Eye (tissue), 1 donor: ENCODE results near the gene NDUFS8.

Experiments
- DNase-seq: peaks from one replicate; pipeline ENCODE4 v3.0.0-alpha.2; 2015

Gene NDUFS8

DNA sequence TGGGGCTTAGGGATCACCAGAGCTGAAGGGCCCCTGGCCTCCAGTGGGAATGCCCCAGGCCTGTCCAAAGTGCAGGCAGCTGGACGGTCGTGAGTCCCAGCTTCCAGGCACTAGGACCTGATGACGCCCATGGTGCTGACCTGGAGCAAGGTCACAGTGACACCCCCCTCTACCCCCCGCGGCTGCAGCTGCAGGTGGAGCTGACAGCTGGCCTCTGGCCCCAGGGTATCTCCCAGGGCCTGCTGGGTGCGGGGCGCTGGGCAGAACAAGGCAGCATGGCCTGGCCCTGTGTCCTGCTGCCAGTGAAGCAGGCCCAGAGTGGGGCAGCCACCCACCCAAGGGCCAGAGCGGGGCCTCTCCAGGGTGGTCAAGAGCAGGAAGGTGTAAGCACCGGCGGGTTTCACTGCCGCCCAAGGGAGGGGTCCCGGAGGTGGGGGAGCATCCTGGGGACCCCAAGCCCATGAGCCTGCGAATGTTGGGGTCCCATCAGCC is 7.8 kb downstream of the NDUFS8 start:
- DNase-seq = no peak

GRCh38 chr11:68038718-68039525 is 8.4 kb downstream of the NDUFS8 start, which contains the start of gene TCIRG1:
TCIRG1 (plus strand) TSS chr11:68039025; CDS start chr11:68041272, 2,247 bp downstream.
- peak; percentile 63 for DNase-seq

- DNase-seq = no peak
These were observed 9.1 kb downstream of the NDUFS8 start for GRCh38 chr11:68039526-68040086.

DNA sequence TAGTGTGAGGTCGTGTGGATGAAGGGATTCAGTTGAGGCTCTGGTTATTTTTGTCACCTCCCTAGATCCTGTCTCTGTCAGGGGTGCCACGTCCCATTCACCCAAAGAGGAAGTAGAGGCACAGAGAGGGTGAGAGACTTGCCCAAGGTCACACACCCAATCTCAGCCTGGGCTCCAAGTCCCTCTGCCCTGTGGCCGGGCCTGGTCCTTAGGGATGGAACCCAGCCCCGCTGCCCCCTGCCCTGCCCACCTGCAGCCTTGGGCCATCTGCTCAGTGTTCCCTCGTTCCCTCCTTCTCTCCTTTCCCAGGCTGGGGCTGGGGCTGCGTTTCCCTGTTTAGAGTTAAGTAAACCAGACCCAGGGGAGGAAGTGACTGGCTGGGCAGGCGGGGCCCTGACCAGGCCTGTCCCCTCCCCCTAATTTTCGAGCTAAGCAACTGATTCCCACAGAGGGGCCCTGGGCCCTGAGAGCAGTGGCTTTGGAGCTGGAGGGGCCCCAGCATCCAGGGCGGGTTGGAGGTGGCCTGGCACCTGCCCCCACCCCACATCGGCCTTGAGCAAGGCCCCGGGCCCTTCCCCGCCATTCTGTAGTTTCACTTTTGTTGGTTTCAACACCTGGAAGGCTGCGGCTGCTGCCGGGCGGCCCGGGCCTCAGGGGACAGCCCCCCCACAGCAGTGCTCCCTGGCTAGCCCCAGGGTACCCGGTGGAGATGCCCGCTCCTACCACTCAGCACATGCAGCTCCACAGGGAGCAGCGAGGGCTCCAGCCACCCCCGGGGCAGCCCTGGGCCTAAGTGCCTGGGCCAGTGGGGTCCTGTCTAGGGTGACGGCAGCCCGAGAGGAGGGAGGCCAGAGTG is 9.8 kb downstream of the NDUFS8 start:
- peak; percentile 45 for DNase-seq

- no peak for DNase-seq
These were observed 10.6 kb downstream of the NDUFS8 start for GRCh38 chr11:68040957-68041591.

DNA sequence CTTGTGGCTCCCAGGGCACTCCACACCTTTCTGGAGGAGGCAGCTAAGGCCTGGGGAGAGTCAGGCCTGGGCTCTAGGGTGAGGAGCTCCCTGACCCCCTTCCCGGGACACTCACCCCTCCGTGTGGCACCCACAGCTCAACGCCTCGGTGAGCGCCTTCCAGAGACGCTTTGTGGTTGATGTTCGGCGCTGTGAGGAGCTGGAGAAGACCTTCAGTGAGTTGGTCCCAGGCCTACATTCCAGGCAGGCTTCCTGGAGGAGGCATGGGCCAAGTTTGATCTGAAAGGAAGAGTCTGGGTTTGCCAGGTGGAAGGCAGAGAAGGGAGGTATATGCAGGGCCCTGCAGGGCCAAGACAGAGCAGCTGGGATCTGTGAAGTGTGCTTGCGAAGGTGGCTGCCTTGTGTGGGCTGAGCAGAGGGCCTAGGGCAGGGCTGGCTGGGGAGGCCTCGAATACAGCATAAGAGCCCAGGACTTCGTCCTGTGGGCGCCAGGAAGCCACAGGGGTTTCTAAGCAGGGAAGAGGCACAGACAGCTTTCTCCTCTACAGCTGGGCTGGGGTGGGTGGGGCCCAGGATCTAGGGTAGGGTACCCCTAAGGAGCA is 11.2 kb downstream of the NDUFS8 start:
- DNase-seq = no peak

DNA sequence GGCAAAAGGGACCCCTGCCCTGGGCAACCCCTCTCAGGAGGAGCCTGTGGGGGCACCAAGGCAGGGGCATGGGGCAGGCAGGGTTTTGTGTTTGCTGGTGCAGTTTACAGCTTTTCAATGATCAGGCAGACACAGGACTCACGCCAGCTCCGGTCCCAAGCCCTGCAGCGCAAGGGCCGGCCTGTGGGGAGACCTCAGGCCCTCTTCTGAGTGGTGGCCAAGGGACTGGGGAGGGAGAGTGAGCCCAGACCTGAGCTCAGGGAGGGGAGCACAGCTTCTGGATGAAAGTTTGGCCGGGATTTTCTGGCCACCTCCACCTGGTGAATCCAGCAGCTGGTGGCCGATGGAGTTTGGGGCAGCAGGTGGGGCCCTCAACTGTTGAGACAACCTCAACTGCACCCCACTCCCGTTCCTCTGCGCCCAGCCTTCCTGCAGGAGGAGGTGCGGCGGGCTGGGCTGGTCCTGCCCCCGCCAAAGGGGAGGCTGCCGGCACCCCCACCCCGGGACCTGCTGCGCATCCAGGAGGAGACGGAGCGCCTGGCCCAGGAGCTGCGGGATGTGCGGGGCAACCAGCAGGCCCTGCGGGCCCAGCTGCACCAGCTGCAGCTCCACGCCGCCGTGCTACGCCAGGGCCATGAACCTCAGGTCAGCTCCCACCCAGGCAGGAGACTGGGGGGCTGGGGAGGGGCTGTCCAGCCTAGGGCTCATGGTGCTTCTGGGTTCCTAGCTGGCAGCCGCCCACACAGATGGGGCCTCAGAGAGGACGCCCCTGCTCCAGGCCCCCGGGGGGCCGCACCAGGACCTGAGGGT is 11.9 kb downstream of the NDUFS8 start:
- DNase-seq = no peak

GRCh38 chr11:68043029-68043348 is 12.5 kb downstream of the NDUFS8 start:
- no peak for DNase-seq

- no peak for DNase-seq
These were observed 13.1 kb downstream of the NDUFS8 start for GRCh38 chr11:68043349-68044144.

GRCh38 chr11:68044145-68044813 is 13.8 kb downstream of the NDUFS8 start:
- DNase-seq = no peak

- no peak for DNase-seq
These were observed 14.4 kb downstream of the NDUFS8 start for GRCh38 chr11:68044898-68045351.

GRCh38 chr11:68047437-68048290 is 17.2 kb downstream of the NDUFS8 start:
- no peak for DNase-seq

DNA sequence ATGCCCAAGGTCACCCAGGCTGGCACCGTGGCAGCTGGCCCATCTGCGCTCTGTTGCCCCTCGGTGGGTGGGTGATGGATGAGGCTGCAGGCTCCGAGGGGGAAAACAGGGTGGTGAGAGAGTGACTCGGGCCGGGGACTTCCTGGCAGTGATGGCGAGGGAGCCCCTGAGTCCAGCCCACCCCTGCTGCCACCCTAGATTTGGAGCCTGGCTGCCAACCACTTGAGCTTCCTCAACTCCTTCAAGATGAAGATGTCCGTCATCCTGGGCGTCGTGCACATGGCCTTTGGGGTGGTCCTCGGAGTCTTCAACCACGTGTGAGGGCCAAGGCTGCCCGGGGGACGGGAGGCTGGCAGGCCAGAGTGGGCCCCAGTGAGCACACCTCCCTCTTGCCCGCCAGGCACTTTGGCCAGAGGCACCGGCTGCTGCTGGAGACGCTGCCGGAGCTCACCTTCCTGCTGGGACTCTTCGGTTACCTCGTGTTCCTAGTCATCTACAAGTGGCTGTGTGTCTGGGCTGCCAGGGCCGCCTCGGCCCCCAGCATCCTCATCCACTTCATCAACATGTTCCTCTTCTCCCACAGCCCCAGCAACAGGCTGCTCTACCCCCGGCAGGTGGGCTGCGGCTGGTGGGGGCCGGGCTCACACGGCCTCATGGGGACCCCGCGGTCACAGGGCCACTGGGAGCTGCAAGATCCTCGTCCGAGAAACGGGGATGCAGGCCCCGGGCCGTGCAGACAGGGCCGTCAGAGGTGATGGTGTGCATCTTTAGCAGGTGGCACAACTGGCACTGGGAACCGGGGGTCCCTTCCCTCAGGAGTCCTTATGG is 18.4 kb downstream of the NDUFS8 start:
- DNase-seq = no peak

GRCh38 chr11:68049509-68050370 is 19.3 kb downstream of the NDUFS8 start:
- no peak for DNase-seq

DNA sequence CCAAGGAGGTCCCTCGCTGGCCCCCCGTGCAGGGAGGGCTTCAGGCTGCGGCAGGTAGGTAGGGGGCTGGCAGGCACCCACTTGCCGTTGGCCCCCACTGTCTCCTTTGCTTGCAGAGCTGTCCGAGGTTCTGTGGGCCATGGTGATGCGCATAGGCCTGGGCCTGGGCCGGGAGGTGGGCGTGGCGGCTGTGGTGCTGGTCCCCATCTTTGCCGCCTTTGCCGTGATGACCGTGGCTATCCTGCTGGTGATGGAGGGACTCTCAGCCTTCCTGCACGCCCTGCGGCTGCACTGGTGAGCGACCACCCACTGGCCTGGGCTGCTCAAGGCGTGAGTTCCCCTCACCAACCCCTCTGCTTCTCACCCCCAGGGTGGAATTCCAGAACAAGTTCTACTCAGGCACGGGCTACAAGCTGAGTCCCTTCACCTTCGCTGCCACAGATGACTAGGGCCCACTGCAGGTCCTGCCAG is 19.9 kb downstream of the NDUFS8 start:
- no peak for DNase-seq

GRCh38 chr11:68051191-68052136 is 21.0 kb downstream of the NDUFS8 start:
- no peak for DNase-seq
